ENCODE results near the gene GRK2. TPM values are rescaled to one million over a fixed set of nuclear protein-coding genes. Genes with fewer than 3 reads are reported as not detected.
A peak's percentile ranks its signal among the peaks of the same experiment; 100 is the strongest.

Gene GRK2
- total and polyA plus RNA-seq, 2 donors (not counting 1 experiment from before 2014, with no cell fraction given), result 294 to 534 TPM

GRCh38 chr11:67261946-67262681 is 4.2 kb upstream of the GRK2 start:
- H3K4me1 ChIP-seq (ENCODE audit: control insufficient read depth in 2 of 2, insufficient read depth in 2 of 2, low read length in 2 of 2), result peaks cover 31% of the 10 kb centered on the region in 2 donors
- peak overlapping the region; percentile 65 for H3K4me2 ChIP-seq (replicated peaks; ENCODE audit: low read depth, low read length, poor library complexity, severe bottlenecking)
- peaks cover 37% of the 10 kb centered on the region for H3K4me1 Mint-ChIP-seq
- no peak for TF ChIP-seq CTCF (IDR thresholded peaks at IDR 0.05)
- TF ChIP-seq EZH2 (IDR thresholded peaks at IDR 0.05; ENCODE audit: borderline replicate concordance, insufficient read depth, low read depth, low read length, poor library complexity, severe bottlenecking), result no peak
- intact Hi-C loops (cut with micrococcal nuclease), result loop anchor here (1.0 to 10.0 kb wide), 3 partner anchors 55 to 323 kb away; partner anchors contain the start of gene GSTP1
- H3K36me3 ChIP-seq (replicated peaks in 1 of 2; ENCODE audit: control extremely low read depth in 1 of 2, control insufficient read depth in 1 of 2, extremely low read depth in 1 of 2, insufficient read depth in 2 of 2, low read length in 1 of 2), result peaks cover 0 to 3% of the 10 kb centered on the region in 2 experiments
- WGBS (ENCODE audit: insufficient coverage), result 66% methylated on average over 15 of the region's 18 CpGs
- peak overlapping the region in 1 of 5 experiments; percentile 31 for H3K4me3 ChIP-seq (ENCODE audit: control extremely low read depth in 1 of 5, extremely low read depth in 1 of 5, insufficient read depth in 1 of 5, low read depth in 2 of 5, low read length in 4 of 5)
- DNase-seq, result no peak
- ATAC-seq (ENCODE audit: low read depth), result no peak
- peak overlapping the region; percentile 10 for H3K9ac ChIP-seq (ENCODE audit: low read length)
- H3K4me3 Mint-ChIP-seq, result peak overlapping the region; percentile 84
- peaks cover 0 to 9% (median 2%) of the 10 kb centered on the region in 4 experiments for H3K27me3 ChIP-seq (replicated peaks in 1 of 4; ENCODE audit: control extremely low read depth in 1 of 4, control insufficient read depth in 3 of 4, insufficient read depth in 4 of 4, low read length in 3 of 4)
- peak overlapping the region; percentile 71 for H2AFZ ChIP-seq (ENCODE audit: insufficient read depth, low read depth, low read length, poor library complexity, severe bottlenecking)
- H3K9me3 ChIP-seq (ENCODE audit: control extremely low read depth in 1 of 3, control insufficient read depth in 2 of 3, insufficient read depth in 1 of 3, low read length in 2 of 3), result no peaks in the 10 kb centered on the region
- CTCF ChIA-PET, result interaction anchor here (0.6 to 8.9 kb wide), 35 partner anchors 8 to 368 kb away, joined by 3 to 229 read pairs (median 4); partner anchors contain the start of genes ANKRD13D, POLD4 and SSH3
- peaks cover 6% of the 10 kb centered on the region for H3K27me3 Mint-ChIP-seq
- POLR2A ChIA-PET, result interaction anchor here (0.6 to 4.4 kb wide), 7 partner anchors 8 to 324 kb away, joined by 3 to 22 read pairs (median 5); partner anchors contain the start of gene ANKRD13D
- H3K79me2 ChIP-seq (ENCODE audit: control insufficient read depth, insufficient read depth, low read length), result peaks cover 44% of the 10 kb centered on the region
- peaks cover 4% of the 10 kb centered on the region for H4K20me1 ChIP-seq (ENCODE audit: control insufficient read depth, insufficient read depth, low read length, poor library complexity, severe bottlenecking)
- H3K27ac Mint-ChIP-seq, result peak overlapping the region; percentile 64
- no peak overlapping the region for H3K27ac ChIP-seq (ENCODE audit: low read length in 2 of 2)
- no peaks in the 10 kb centered on the region for H3K9me3 Mint-ChIP-seq (ENCODE audit: insufficient read depth)

All from B cell (primary cell).